Measurements from ENCODE around the gene GEMIN4.
"Not testable (repeated sequence)": the region's sequence is repeated elsewhere in the genome, so short reads cannot be mapped to it uniquely, and the experiment has no call there.

Gene GEMIN4

DNA sequence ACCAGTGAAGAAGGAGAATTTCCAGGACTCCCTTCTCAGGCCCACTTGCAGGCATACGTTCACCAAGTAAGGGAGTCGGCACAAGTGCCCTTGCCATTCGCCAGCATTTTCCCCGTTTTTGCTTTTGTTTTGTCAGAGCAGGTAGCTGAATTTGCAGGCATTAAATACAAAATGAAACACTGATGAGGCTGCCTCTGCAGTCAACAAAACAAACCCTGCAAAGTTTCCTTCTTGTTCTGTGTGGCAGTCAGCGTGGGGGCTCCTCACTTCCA is 22.2 kb upstream of the GEMIN4 start:
- no peak for DNase-seq

DNA sequence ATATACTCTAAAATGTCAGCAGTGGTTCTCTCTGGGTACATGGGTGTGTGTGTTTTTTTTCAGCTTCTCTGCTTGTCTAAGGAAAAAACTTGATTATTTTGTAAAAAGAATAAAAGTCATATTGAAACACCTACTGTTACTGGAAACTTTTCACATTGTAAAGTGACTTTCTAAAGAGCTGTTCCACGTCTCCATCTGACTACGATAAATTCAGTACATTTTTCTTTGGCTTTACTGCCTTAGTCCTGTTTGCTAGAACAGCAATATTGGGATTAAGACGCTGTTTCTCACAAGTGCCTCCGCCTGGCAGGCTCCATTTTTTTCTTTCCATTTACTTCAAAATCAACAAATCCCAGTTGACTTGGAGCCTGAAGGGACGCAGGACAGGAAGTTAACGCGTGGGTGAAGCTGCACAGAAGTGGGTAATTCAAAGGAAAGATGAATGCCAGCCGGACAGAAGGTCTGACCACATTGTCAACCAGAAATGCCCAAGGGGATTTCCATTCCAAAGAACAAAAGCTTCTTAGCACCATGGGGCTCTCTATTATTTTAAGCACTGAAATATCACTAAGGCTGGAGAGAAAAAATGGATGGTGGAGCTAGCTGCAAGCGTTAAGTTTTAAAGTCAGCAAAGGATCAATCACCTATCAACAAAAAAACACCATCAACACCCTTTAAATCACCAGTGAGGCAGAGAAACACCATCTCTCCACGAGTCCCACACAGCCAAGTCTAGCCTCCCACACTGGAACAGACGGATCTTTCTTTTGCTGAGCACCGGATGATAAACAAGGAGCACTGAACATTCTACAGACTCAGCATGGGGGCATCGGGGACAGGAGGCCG is 21.6 kb upstream of the GEMIN4 start:
- DNase-seq, result no peak

DNA sequence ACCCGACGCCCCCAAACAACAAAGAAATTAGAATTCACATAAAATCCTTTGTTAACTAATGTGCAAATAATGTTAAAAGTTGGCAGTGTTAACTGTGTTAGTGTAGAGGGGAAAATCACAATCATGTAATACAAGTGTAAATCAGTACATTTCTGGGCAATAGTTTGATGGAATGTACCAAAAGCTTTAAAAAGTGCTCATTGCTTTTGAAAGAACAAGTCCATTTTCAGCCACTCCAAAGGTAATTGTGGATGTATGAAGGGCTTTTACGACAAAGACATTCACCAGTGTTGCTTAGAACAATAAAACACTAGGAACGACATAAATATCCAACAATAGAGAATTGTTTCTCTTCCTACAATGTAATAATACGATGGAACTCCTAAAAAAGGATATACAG is 21.0 kb upstream of the GEMIN4 start:
- no peak for DNase-seq

DNA sequence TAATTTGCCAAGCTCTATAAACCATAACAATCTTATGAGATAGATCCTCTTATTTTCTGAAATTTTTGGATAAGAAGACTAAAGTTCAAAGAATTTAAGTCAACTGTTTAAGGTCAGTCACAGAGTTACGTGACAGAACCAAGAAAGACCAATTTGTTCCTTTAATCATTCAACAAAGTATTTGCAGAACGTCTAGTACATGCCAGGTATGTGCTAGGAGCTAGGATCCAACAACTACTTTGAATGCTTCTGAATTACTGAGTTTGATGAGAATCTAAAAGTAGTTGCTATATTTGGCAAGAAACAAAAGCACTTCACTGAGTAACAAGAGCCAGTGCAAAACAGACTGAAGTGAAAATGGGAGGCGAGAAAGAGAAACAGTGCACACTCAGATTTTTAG is 15.0 kb upstream of the GEMIN4 start:
- no peak for DNase-seq

DNA sequence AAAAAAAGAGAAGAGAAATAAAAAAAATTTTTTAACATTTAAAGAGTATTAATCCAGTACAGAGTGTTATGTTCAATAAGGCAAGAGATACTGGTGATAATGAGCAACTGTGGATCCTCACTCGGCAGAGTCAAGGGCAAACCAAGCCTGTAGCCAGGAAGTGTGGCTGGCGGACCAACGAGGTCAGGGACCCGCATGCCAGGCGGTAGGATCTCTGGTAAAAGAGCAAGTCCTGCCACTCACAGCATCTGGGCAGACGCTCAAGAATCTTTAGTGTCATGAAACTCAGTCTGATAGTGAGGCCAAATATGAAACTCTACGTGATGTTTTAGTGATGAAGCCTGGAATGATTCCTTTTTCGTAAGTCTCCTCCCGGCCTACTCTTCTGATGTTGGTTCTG is 8.3 kb upstream of the GEMIN4 start:
- no peak for DNase-seq

DNA sequence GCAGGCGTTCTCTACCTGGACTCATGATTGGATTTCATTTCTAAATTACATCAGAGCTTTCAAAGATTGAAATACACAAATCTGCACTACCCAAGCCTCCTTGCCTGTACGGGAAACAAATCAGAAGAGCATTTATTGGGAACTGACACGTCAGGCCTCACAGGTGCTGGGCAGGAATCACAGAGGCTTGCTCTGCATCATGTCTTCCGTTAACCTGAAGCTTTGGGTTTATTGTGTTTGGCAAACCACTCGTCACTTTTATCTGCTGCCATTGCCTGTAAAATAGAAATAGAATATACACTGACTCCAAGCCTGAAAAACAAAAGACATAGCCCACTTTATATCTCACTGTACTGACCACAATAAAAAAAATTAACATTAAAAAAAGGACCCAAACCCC is 7.9 kb upstream of the GEMIN4 start:
- DNase-seq, result no peak

DNA sequence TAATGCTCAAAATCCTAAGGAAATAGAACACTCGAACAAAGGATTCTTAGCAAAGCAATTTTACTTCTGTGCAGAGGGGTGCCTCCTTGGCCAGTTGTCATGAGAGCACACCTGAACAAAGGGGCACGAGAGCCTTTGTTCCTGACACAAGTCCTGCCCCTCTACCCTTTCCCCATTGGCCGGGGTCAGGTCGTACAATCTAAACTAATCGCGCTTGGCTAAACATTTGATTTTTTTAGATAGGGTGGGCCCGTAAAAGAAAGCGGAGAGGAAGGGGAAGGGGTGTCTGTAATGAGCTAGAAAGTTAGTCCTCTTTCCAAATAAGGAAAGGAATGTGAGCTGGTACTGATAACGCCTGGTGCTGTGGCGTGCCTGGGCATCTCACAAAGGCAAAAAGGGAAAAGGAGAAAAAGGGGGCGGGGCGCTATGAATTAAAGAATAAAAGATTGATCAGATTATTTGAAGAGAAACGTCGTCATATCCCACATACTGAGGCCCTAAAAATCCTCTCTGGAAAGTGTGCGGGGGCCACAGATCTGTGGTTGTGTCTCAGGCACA is 4.0 kb upstream of the GEMIN4 start:
- DNase-seq, result not testable (repeated sequence)

DNA sequence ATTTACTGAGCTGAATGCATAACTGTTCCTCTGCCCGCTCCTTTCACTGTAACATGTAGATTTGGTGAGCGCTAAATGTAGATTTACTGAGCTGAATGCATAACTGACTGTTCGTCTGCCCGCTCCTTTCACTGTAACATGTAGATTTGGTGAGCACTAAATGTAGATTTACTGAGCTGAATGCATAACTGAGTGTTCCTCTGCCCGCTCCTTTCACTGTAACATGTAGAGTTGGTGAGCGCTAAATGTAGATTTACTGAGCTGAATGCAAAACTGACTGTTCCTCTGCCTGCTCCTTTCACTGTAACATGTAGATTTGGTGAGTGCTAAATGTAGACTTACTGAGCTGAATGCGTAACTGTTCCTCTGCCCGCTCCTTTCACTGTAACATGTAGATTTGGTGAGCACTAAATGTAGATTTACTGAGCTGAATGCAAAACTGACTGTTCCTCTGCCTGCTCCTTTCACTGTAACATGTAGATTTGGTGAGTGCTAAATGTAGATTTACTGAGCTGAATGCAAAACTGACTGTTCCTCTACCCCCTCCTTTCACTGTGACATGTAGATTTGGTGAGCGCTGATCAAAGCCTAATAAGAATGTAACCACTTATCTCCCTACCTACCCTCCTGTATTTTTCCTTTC is 3.4 kb upstream of the GEMIN4 start:
- not testable (repeated sequence) for DNase-seq

DNA sequence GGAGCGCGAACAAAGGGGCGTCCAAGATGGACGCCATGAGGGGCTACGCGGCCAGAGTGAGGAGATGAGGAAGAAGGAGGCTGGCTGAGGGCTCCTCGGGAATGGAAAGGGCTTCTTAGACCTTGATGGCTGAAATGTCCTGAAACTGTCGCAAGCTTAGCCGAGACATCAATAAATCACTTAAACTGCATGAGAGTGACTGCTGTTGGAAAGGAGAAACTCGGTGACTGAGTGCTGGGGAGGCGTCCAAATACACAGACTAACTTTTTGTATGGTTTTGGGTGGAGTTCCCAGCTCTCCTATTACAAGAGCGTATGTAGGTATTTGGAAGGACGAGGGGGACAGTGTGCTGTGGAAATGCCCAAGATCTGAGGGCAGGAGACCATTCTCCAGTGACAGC is 1.4 kb upstream of the GEMIN4 start:
- DNase-seq, result no peak

DNA sequence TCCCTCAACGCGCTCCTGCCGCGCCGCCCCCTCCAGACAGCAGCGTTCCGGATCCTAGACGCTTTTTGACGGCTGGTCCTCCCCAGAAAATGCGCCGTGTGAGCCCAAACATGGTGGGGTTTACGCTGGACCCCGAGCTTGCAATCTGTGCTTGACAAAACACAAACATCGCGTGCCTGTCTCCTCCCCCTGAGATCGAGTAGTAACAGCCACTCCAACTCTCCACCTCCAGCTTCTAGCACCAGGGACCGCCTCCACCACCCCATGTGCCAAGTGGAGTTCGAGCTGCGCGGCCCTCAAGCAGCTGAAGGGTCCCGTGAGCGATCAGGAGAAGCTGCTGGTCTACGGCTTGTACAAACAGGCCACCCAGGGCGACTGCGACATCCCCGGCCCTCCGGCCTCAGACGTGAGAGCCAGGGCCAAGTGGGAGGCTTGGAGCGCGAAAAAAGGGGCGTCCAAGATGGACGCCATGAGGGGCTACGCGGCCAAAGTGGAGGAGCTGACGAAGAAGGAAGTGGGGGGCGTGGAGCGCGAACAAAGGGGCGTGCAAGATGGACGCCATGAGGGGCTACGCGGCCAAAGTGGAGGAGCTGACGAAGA is 656 bp upstream of the GEMIN4 start:
- DNase-seq, result peak; percentile 76

DNA sequence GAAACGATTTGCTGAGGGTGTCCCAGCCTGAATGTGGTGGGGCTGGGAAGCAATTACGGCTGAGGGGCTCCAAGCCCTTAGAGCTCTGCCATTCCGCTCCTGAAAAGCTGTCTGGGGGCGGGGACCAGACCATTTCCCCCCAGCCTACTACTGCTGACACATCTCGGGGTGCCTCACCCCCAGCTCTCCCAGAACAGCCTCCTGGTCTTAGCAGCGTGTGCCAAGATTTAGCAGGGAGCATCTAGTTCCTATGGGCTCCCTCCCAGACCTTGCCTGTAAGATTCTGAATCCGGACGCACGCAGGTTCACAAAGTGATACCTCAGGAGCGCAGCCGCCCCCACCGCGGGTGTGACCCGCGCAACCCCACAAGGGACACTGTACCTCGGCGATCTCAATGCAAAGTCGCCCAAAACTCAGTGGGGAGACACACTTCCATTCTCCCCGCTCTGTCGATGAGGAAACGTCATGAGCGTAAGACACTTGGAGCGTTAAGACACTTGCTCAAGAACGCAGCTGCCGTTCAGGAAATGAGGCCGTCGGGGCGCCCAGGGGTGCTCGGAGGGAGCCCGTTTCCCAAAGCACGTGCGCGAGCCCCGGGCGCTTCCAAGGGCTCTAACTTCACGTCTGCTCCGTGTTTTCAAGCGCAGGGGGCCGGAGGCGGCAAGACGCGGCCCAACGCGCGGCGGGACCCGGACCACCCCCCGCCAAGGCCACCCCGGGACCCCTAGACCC is 629 bp downstream of the GEMIN4 start:
- DNase-seq, result peak; percentile 78

DNA sequence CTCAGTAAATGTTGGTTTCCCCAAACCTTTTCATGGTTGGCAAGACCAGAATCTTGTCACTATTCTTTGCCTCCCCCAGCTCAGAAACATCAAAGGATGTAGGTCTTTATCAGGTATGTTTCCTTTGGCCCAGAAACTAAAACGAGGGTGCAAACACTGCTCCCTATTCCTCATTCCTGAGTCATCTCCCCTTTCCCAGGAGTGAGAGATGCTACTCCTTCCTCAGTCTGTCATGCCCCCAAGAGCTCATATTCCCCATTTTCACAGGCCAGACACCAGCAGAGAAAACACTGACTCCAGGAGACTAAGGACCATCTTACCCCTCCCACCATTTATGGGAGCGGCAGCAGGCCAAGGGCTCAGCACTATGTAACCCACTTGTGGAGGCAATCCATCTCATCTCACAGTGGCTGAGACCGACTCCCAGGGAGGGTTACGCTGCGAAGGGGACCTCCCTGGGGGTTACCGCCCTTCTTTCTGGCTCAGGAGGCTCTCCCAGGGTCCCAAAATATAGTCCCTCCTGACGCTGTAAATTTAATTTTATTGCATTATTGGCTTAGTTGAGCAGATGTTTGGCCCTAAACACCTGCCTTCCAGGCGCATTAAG is 1.5 kb downstream of the GEMIN4 start:
- no peak for DNase-seq

DNA sequence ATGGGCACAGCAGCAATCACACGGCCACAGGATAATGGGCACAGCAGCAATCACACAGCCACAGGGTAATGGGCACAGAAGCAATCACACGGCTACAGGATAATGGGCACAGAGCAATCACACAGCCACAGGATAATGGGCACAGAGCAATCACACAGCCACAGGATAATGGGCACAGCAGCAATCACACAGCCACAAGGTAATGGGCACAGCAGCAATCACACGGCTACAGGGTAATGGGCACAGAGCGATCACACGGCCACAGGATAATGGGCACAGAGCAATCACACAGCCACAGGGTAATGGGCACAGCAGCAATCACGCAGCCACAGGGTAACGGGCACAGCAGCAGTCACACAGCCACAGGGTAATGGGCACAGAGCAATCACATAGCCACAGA is 2.7 kb downstream of the GEMIN4 start:
- not testable (repeated sequence) for DNase-seq

DNA sequence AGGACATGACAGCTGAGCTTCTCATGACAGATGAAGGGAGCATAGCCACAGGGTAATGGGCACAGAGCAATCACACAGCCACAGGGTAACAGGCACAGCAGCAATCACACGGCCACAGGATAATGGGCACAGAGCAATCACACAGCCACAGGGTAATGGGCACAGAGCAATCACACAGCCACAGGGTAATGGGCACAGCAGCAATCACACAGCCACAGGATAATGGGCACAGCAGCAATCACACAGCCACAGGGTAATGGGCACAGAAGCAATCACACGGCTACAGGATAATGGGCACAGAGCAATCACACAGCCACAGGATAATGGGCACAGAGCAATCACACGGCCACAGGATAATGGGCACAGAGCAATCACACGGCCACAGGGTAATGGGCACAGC is 3.5 kb downstream of the GEMIN4 start:
- not testable (repeated sequence) for DNase-seq

DNA sequence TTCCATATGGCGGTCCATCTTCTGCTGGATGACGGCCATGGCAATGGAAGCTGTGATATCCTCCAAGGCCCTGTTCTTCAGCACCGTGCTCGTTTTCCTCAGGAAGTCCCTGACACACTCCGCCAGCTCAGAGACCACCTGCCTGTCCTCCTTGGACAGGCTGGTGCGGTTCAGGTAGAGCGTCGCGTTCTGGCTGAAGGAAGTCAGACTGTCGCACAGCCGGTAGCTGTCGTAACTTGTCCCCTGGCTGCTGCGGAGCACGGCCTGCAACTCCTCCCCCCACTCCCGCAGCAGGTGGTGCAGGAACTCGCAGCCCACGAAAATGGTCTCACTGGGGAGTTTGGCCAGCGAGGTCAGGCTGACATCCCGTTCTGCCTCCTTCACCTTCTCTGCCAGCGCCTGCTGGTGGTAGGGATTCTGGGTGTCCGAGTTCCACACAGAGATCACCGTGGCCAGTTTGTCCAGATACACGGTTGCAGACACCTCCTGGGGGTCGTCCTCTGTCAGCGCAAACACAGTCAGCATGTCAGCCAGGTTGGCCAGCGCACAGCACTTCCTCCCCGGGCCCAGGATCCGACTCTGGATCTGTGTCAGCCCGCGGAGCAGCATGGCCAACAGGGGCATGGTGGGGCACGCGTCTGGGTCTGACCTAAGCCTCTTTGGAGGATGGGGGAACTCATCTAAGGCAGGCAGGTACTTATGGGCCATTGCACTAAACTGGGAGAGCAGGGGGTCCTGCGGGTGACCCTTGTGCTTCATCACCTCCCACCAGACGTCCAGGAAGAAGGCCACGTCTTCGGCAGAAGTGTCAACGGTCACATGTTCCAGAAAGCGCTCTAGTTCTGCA is 5.1 kb downstream of the GEMIN4 start:
- no peak for DNase-seq

DNA sequence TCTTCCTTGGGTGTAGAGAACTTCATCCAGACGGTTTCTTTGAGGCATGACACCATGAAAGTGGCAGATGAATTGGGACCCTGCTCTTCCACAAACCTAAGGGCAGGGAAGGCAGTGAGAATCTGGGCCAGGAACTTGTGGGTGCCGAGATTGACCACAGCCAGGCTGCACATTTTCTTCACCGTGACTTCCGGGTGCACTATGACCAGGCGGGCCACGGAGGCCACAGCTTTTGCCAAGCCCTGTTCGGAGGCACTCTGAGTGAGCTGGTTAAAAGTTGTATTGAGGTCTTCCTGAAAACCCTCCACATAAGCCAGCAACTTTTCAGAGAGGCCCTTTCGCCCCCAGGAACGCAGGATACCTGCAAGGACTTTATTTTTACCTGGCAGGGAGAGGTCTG is 5.9 kb downstream of the GEMIN4 start:
- no peak for DNase-seq

DNA sequence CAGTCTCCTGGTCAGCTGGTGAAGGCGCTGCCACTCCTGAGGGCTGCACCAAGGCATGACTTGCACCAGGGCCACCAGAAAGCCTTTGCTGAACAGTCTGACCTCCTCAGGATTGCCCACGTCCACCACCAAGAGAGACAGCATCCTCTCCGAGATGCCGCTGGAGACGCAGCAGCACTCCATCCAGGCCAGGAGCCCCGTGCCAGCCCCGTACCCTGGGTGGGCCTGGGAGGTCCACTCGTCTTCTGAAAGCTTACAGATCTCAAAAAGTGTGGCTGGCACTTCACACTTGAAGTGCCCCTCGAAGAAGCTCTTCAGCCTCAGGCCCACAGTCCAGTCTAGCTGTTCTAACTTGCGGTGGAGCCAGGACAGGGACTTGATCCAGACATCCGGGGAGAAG is 6.7 kb downstream of the GEMIN4 start:
- no peak for DNase-seq

DNA sequence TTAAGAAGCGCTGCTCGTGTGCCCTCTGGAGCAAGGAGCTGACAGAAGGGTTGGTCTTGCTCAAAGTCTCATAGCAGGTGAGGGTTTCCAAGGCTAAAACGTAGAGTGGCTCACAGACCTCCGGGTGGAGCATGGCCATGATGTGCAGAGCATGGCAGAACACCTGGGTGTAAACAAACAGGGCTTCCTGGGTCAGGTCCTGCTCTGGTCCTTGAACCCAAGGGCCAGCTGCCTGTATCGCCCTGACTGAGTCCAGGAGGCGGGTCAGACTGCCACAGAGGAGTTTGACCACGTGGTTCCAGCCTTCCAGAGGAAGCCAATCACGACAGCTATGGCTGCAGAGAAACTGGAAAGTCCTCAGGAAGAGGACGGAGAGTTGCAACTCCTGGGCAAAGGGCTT is 7.1 kb downstream of the GEMIN4 start:
- no peak for DNase-seq

DNA sequence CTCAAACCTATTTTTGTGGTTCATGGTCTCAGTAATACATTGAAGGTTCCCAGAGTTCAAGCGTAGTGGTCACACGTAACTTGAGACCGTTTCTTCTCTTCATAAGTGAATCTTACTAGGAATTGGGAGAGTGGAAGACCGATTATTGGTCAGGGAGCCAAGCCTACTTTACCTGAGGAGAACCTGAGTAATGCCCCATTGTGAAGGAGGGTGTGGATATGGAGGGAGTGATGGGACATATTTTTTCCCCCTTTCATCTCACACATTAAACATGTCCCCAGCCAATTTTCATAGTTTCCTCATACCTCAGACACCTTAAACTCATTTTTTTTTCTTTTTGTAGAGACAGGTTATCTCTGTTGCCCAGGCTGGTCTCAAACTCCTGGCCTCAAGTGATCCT is 8.9 kb downstream of the GEMIN4 start:
- DNase-seq, result no peak

DNA sequence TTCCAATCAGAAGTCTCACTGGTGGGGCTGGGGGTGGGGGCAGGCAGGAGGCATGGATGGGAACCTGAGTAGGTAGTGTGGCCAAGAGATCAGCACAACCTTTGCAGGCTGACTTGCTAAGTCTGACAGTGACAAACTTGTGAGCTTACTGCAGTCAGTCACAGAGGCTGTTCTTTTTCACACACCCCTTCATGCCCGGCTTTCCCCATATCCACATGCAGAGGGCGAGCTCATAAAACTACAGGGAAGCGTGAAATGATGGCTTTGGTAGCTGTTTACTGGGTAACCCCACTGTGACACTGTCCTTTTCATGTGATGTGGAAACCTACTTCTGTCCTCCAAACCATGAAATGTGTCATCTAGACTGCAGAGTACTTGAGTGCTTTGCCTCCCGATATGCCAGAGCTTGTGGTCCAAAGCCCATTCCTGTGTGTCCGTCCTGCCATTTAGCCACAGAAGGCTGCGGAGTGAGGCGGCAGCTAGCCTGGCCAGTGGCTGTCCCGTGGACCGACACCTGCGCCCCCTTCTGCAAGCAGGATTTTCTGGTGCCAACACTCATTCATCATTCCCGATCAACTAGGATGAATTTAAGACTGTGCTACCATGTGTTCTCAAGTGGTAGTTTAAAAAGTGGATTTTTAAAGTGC is 9.8 kb downstream of the GEMIN4 start:
- DNase-seq, result no peak

DNA sequence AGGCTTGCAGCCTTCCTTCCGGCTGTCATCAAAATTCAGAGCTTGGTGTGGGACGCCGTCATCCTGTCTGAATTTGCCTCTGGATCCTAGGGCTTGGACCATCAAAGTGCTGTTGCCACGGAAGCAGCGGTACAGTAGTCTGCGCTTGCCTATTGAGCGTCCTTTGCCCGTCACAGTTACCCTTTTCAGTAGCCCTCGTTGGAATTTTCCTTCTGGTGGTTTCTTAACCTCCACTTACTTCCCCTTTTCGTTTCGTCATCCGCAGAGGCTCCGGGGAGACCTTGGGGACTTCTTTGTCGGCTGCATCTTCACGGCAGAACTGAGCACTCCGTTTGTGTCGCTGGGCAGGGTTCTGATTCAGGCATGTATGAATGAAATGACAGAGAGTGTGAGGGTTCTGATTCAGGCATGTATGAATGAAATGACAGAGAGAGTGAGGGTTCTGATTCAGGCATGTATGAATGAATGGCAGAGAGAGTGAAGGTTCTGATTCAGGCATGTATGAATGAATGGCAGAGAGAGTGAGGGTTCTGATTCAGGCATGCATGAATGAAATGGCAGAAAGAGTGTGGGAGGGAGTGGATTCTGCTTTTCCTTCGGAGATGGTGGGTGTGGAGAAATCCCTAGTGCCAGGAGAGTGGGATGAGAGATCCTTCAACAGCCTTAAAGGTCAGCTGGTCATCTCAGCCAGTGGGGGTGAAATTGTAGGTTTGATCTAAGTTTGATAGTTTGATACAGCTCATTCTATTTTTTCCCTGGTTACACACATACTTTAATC is 11.6 kb downstream of the GEMIN4 start:
- DNase-seq, result peak; percentile 91
